ENCODE results near the gene ORM2.

ORM2 gene

GRCh38 chr9:114369216-114370130, 39.8 kb downstream of the ORM2 start:
- no peak for DNase-seq (ENCODE audit: low read depth)
- in situ Hi-C loops (cut with HindIII; ENCODE audit: low sequenced_read_pairs): no loop called here
- TF ChIP-seq CTCF (IDR thresholded peaks at IDR 0.05; ENCODE audit: low read depth, low read length, missing control alignments): no peak
- no peak overlapping the region for H3K4me3 ChIP-seq (ENCODE audit: low read depth, low read length)

GRCh38 chr9:114370251-114370967, 40.7 kb downstream of the ORM2 start:
- H3K4me3 ChIP-seq (ENCODE audit: low read depth, low read length): no peak overlapping the region
- DNase-seq (ENCODE audit: low read depth): no peak
- TF ChIP-seq CTCF (IDR thresholded peaks at IDR 0.05; ENCODE audit: low read depth, low read length, missing control alignments): no peak
- in situ Hi-C loops (cut with HindIII; ENCODE audit: low sequenced_read_pairs): no loop called here

- no peak overlapping the region for H3K4me3 ChIP-seq (ENCODE audit: low read depth, low read length)
- DNase-seq (ENCODE audit: low read depth): no peak
- TF ChIP-seq CTCF (IDR thresholded peaks at IDR 0.05; ENCODE audit: low read depth, low read length, missing control alignments): no peak
- in situ Hi-C loops (cut with HindIII; ENCODE audit: low sequenced_read_pairs): no loop called here
Measured at GRCh38 chr9:114370968-114371320, 41.3 kb downstream of the ORM2 start.

GRCh38 chr9:114371343-114371944, 41.8 kb downstream of the ORM2 start:
- no peak for DNase-seq (ENCODE audit: low read depth)
- in situ Hi-C loops (cut with HindIII; ENCODE audit: low sequenced_read_pairs): no loop called here
- no peak for TF ChIP-seq CTCF (IDR thresholded peaks at IDR 0.05; ENCODE audit: low read depth, low read length, missing control alignments)
- H3K4me3 ChIP-seq (ENCODE audit: low read depth, low read length): no peak overlapping the region

GRCh38 chr9:114371973-114372917, 42.6 kb downstream of the ORM2 start:
- in situ Hi-C loops (cut with HindIII; ENCODE audit: low sequenced_read_pairs): no loop called here
- no peak overlapping the region for H3K4me3 ChIP-seq (ENCODE audit: low read depth, low read length)
- TF ChIP-seq CTCF (IDR thresholded peaks at IDR 0.05; ENCODE audit: low read depth, low read length, missing control alignments): no peak
- no peak for DNase-seq (ENCODE audit: low read depth)
